ENCODE measurements around the gene LYPLA2.

DNA sequence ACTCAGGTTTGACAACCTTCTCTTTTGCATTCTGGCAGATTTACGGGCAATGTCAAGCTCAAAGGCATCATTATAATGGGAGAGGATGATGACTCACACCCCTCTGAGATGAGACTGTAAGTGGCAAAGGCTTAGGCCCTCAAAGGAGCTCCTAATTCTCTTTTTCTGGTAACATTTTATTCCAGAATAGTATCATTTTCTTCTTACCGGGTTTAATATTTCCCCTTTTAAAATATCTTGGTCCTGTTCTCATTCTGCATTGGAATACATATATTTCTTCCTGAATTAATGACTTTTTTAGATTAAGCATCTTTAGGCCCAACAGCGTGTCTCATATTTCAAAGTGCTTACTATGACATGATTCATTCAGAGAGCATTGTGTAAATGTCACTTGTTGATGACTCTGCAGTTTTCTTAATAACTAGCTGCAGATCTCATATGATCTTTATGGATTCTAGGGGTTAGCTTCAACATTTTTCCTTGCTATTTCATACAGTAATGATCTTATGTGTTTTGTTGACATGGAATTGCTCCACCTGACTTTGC, 11.0 kb upstream of the LYPLA2 start:
- no peak for TF ChIP-seq POLR2AphosphoS5 (IDR thresholded peaks at IDR 0.05; ENCODE audit: borderline replicate concordance, low read depth, low read length)
- no peak for TF ChIP-seq EZH2 (IDR thresholded peaks at IDR 0.05)
- no peak for TF ChIP-seq FOXP2 (optimal IDR thresholded peaks at IDR 0.05; ENCODE audit: control extremely low read depth, extremely low read length, insufficient read depth)

Data from SK-N-MC (cell line).